ENCODE data around the gene OSGIN1. TPM values are rescaled to one million over a fixed set of nuclear protein-coding genes. Genes with fewer than 3 reads are reported as not detected.
"Not testable (repeated sequence)": the region's sequence is repeated elsewhere in the genome, so short reads cannot be mapped to it uniquely, and the experiment has no call there.

The OSGIN1 gene
- total RNA-seq, 1 experiment from 2014 or later, result 21.8 TPM

GRCh38 chr16:83948914-83949723, 3.9 kb upstream of the OSGIN1 start:
- Histone ChIP-seq H3K4me1 (peaks cover 23% of the 10 kb centered on the region), H3K27me3 (replicated peaks; ENCODE audit: control insufficient read depth, insufficient read depth, low read length) (no peaks in the 10 kb centered on the region), H3K9me3 (no peaks in the 10 kb centered on the region), H3K36me3 (ENCODE audit: control insufficient read depth, insufficient read depth, low read length) (no peaks in the 10 kb centered on the region), H3K4me3 (ENCODE audit: low read depth, low read length) (no peak overlapping the region)
- Mint-ChIP-seq H3K4me3 (ENCODE audit: unreplicated experiment) (no peak overlapping the region), H3K27ac (ENCODE audit: unreplicated experiment) (peak overlapping the region; percentile 45), H3K9me3 (ENCODE audit: unreplicated experiment) (no peaks in the 10 kb centered on the region), H3K27me3 (ENCODE audit: insufficient read depth, unreplicated experiment) (no peaks in the 10 kb centered on the region), H3K4me1 (ENCODE audit: low read depth, unreplicated experiment) (peaks cover 10% of the 10 kb centered on the region), H3K36me3 (ENCODE audit: insufficient read depth, unreplicated experiment) (peaks cover 5% of the 10 kb centered on the region)
- TF ChIP-seq, protein P1, sequence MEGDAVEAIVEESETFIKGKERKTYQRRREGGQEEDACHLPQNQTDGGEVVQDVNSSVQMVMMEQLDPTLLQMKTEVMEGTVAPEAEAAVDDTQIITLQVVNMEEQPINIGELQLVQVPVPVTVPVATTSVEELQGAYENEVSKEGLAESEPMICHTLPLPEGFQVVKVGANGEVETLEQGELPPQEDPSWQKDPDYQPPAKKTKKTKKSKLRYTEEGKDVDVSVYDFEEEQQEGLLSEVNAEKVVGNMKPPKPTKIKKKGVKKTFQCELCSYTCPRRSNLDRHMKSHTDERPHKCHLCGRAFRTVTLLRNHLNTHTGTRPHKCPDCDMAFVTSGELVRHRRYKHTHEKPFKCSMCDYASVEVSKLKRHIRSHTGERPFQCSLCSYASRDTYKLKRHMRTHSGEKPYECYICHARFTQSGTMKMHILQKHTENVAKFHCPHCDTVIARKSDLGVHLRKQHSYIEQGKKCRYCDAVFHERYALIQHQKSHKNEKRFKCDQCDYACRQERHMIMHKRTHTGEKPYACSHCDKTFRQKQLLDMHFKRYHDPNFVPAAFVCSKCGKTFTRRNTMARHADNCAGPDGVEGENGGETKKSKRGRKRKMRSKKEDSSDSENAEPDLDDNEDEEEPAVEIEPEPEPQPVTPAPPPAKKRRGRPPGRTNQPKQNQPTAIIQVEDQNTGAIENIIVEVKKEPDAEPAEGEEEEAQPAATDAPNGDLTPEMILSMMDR (IDR thresholded peaks at IDR 0.05; ENCODE audit: insufficient read depth in 1 of 2, low read depth in 1 of 2, low read length in 1 of 2, severe bottlenecking in 1 of 2, unreplicated experiment in 1 of 2), result no peak
- BruUV-seq (replicated peaks), result no TSS peak
- DNase-seq, result no peak
- ChIA-PET POLR2A (no interaction called here), CTCF (no interaction called here)
- intact Hi-C loops (cut with micrococcal nuclease; ENCODE audit: unreplicated experiment), result no loop called here

DNA sequence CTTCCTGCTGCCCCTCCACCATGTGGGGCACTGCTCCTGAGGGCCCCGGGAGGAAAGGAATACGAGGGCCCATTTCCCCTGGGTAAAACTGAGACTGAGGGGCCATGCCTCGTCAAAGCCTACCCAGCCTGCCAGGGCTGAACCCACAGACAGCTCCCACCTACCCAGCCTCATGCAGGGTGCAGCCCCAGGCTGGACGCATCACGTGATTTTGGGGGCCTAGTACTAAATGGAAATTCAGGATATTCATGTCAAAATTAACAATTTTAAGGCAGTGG, 3.4 kb upstream of the OSGIN1 start:
- Mint-ChIP-seq H3K4me1 (ENCODE audit: low read depth, unreplicated experiment) (peaks cover 15% of the 10 kb centered on the region), H3K9me3 (ENCODE audit: unreplicated experiment) (no peaks in the 10 kb centered on the region), H3K27ac (ENCODE audit: unreplicated experiment) (no peak overlapping the region), H3K27me3 (ENCODE audit: insufficient read depth, unreplicated experiment) (no peaks in the 10 kb centered on the region), H3K4me3 (ENCODE audit: unreplicated experiment) (no peak overlapping the region), H3K36me3 (ENCODE audit: insufficient read depth, unreplicated experiment) (peaks cover 10% of the 10 kb centered on the region)
- H3K36me3 ChIP-seq (ENCODE audit: control insufficient read depth, insufficient read depth, low read length), result no peaks in the 10 kb centered on the region
- no peaks in the 10 kb centered on the region for H3K27me3 ChIP-seq (replicated peaks; ENCODE audit: control insufficient read depth, insufficient read depth, low read length)
- no TSS peak for BruUV-seq (replicated peaks)
- TF ChIP-seq, protein P1 (IDR thresholded peaks at IDR 0.05; ENCODE audit: insufficient read depth in 1 of 2, low read depth in 1 of 2, low read length in 1 of 2, severe bottlenecking in 1 of 2, unreplicated experiment in 1 of 2), result no peak
- H3K9me3 ChIP-seq, result no peaks in the 10 kb centered on the region
- CTCF ChIA-PET, result no interaction called here
- DNase-seq, result no peak
- H3K4me1 ChIP-seq, result peaks cover 19% of the 10 kb centered on the region
- POLR2A ChIA-PET, result no interaction called here
- H3K4me3 ChIP-seq (ENCODE audit: low read depth, low read length), result no peak overlapping the region
- intact Hi-C loops (cut with micrococcal nuclease; ENCODE audit: unreplicated experiment), result no loop called here

DNA sequence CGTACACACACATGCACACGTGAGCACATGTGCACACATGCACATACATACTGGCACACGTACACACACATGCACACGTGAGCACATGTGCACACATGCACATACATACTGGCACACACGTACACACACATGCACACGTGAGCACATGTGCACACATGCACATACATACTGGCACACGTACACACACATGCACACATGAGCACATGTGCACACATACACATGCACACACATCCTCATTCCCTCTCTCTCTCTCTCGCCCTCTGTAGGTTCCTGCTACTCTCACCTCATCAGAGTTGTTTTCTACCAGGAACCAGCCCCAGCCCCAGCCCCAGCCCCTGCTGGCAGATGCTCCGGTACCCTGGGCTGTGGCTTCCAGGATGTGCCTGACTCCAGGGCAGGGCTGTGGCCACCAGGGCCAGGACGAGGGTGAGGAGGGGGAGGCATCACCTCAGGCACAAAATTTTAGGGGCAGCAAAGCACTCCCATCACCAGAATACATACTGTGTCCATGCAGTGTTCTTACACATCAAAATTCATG, 2.1 kb upstream of the OSGIN1 start:
- H3K4me3 ChIP-seq (ENCODE audit: low read depth, low read length); H3K9me3 ChIP-seq; H3K9me3 Mint-ChIP-seq (ENCODE audit: unreplicated experiment); H3K36me3 ChIP-seq (ENCODE audit: control insufficient read depth, insufficient read depth, low read length); intact Hi-C loops (cut with micrococcal nuclease; ENCODE audit: unreplicated experiment); H3K27me3 Mint-ChIP-seq (ENCODE audit: insufficient read depth, unreplicated experiment); H3K27me3 ChIP-seq (replicated peaks; ENCODE audit: control insufficient read depth, insufficient read depth, low read length); H3K27ac Mint-ChIP-seq (ENCODE audit: unreplicated experiment); DNase-seq; CTCF ChIA-PET; BruUV-seq (replicated peaks): not testable (repeated sequence)
- peak overlapping the region; percentile 33 for H3K4me3 Mint-ChIP-seq (ENCODE audit: unreplicated experiment)
- peaks cover 13% of the 10 kb centered on the region for H3K36me3 Mint-ChIP-seq (ENCODE audit: insufficient read depth, unreplicated experiment)
- H3K4me1 Mint-ChIP-seq (ENCODE audit: low read depth, unreplicated experiment), result peaks cover 12% of the 10 kb centered on the region
- peaks cover 22% of the 10 kb centered on the region for H3K4me1 ChIP-seq
- POLR2A ChIA-PET, result interaction anchor here (0.6 kb wide), 1 partner anchor 24 kb away, joined by 6 read pairs; no protein-coding TSS in a partner anchor
